Femur (tissue), 1 donor: Measurements from ENCODE around the gene UBE2O.
A peak's percentile ranks its signal among the peaks of the same experiment; 100 is the strongest.

ENCODE experiments used
- DNase-seq: peaks from one replicate; pipeline ENCODE4 v3.0.0-alpha.2; 2017

Gene UBE2O

DNA sequence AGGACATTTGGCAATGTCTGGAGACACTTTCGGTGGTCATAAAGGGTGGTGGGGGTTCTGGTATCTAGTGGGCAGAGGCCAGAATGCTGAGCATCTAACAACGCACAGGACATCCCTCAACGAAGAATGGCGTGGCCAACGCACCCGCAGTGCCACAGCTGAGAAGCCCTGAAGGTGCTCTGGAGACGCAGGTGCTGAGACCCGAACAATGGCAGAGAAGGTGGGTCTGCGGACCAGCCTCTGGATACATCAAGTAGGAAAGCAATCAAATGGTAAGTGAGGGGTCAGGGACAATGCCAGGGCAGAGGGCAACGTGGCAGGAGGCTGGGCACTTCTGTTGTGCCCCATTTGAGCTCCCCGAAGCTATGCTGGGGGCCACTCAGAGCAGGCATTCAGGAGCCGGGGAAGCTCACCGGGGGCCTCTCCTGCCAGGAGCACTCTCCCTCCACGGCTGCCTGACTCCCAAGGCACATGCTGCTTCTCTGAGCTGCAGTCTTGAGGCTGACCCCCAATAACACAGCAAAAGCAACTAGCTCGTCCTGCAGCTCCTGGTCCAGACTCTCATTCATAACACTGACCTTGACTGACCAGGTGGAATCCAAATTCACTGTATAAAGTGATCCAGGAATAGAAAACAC, 42.5 kb downstream of the UBE2O start:
- no peak for DNase-seq

DNA sequence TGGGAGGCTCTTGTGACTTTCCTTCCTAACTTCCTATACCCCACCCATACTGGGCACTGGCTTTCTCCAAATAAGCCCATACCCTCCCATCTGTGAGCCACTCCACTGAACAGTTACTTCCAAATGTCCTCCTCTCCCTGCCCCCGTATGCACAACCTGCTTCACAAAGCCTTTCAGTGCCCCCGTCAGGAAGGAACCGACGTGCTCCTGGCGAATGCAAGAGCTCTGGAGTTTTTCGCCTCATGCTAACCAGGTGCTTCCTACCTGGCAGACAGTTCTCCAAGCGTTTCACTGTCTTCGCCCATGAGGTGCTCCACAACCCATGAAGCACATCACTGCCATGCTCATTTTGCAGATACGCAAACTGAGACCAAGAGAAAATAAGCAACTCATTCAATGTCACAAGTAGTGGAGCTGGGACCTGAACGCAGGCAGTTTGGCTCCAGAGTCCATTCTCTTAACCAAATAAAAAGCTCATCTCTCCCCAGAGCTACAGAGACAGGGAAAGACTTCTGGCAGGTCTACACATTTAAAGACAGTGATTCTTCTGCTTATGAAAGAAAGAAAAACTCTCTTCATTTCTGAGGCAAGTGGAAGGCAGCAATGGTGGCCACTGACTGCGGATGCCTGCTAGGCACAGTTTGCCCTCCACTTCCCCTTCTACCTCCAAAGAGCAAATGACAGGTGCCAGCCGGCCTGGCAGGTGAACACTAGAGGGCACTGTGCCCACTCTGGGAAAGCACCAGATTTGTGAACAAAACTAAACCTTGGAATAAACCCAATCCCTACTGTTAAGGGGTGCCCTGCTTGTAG, 44.7 kb downstream of the UBE2O start:
- no peak for DNase-seq

DNA sequence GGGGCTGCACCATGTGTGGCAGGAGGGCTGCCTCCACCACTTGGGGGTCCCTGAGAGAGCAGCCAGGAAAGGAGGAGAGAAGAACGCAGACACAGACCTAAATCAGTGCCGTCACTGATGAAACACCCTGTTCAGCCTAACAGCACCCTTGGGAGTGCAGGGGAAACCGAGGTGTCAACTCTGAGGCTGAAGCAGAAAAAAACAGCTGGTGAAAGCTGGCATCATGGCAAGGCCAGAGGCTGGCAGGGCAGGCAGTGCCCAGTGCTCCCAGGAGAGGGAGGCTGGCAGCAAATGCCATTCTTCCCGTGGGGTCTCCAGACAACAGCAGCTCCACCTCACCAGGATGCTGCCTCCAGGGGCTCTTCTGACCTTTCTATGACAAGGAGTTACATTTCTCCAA, 45.4 kb downstream of the UBE2O start:
- DNase-seq = no peak

- no peak for DNase-seq
These were observed 46.8 kb downstream of the UBE2O start for GRCh38 chr17:76405967-76406647.

- DNase-seq = no peak
These were observed 47.4 kb downstream of the UBE2O start for GRCh38 chr17:76405607-76405966.

- no peak for DNase-seq
These were observed 47.9 kb downstream of the UBE2O start for GRCh38 chr17:76404976-76405563.

GRCh38 chr17:76404256-76404655, 48.7 kb downstream of the UBE2O start:
- no peak for DNase-seq

DNA sequence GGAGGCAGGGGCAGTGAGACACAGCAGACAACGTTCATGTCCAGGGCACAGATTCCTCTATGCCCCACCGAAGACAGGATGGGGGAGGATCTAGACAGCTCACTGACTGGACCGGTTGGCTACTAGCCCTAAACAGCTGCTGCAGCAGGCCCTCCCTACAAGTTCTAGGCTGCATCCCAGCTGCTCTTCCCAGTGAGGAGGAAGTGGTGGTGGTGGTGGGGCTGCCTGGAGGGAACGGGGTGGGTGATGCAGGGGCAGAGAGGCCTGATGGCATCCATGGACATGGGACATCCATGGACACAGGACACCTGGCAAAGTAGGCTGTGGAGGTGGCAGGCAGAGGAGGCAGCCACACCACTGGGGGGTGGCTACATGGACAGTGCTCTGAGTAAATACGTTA, 50.2 kb downstream of the UBE2O start:
- no peak for DNase-seq

DNA sequence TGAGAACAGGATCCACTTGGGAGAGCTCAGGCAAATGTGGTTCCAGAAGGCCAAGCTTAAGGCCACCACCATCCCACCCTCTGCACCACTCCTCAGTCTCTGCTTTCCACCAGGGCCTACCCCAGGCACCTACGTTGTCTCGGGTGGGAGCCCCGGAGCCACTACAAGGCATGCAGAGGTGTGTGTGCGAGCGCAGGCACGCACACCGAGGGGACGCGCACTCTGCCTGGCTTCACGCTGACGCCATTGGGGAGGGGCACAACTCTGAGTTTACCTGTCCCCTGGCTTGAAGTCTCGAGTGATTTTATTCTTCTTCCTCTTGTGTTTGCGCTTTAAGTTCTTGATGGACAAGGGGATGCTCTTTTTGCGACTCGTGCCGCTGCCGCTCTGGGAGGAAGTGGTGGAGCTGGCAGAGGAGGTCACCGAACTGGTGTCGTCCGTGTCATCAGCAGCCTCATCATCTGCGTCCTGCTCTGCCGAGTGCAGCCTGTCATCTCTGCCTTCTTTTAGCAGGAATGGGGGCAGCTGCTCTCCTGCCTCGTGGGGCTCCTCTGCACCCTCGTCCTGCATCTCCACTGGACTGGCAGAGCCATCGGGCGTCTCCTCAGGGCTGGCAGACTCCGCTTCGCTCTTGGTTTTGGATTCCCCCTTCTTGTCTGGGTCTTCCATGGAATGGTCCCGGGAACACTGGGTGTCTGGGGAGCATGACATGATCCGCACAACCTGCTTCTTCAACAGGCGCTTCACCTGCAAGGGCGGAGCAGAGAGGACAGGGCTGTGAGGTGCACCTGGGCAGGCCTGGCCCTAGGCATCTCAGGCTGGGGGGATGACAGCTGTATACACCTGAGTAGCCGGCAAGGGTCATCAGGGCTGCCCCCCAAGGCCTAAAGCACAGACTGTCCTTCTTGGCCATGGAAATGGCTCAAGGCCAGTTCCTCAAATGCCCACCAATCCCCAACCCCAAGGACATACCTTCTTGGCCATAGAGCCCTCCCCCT, 53.5 kb downstream of the UBE2O start:
- no peak for DNase-seq

- no peak for DNase-seq
These were observed 54.3 kb downstream of the UBE2O start for GRCh38 chr17:76398523-76399174.

DNA sequence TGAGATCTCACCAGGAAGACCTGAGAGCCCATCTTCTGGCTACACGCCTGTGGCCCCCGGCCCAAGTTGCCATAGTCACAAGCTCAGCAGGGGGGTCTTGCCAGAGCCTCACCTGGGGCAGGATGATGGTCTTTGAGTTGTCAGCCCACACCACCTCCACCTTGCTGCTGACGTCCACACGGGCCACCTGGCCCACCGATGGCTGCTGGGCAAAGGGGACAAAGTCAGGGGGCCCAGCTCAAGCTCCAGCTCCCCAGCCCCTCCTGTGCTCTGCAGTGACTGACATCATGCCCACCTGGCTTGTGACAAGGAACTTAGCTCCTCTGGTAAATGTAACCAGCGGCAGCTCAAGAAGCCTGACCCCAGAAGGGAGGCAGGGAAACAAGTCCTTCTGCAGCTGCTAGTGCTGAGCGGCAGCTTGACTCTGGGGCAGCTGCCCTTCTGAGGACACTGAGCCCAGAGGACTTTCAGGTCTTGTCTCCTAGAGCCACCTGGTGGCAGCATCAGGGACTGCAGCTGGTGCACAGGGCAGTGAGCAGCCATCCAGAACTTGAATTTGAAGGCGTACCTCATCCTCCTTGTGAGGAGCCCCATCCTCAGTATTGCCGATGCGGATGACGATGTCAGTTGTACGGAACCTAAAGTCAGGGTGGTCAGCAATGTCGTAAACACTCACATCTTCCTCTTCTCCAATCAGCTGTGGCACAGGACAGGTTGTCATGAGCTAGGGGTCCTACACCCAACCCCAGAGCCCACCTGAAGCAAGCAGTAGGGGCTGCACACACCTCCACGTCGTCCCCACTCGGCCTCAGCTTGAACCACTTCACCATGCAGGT, 55.0 kb downstream of the UBE2O start:
- peak; percentile 90 for DNase-seq

- DNase-seq = no peak
These were observed 55.8 kb downstream of the UBE2O start for GRCh38 chr17:76397184-76397583.

DNA sequence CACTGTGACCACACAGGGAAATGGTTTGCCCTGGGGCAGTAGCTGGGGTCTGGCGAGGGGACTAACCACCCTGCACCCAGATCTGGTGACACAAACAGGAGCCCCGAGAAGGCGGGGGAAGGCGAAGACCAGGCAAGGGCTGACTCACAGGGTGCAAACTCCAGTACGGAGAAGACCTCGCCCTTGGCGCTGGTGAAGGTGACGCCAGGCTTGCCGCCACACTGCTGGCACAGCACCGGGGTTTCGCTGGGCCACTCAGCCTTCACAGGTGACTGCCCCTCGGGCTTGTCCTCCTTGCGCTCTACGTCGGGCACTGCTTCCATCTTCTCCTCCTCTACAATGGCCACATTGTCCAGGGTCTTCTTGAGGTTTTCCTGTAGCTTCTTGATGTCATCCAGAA, 57.0 kb downstream of the UBE2O start:
- no peak for DNase-seq

GRCh38 chr17:76394166-76394565, 58.8 kb downstream of the UBE2O start:
- DNase-seq = no peak

- no peak for DNase-seq
These were observed 61.7 kb downstream of the UBE2O start for GRCh38 chr17:76391200-76391715.

DNA sequence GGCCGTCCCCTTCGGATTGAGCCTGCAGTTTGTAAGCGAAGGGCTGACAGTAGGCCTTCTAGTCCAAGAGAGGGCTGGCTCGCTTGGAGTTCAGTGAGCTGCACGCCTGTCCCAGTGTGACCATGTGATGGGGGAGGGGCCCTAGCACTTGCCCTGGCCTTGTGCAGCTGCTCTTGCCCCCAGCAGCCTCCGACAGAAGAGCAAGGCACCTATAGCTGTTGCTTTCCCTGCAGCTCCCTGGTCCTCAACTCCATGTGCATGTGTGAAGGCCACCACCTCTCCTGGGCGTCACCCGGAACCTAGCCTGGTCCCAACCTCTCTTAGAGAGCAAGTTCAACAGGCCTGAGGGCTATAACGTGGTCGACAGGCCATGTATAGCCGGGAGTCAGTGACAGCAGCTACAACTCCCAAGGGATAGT, 62.9 kb downstream of the UBE2O start:
- no peak for DNase-seq

DNA sequence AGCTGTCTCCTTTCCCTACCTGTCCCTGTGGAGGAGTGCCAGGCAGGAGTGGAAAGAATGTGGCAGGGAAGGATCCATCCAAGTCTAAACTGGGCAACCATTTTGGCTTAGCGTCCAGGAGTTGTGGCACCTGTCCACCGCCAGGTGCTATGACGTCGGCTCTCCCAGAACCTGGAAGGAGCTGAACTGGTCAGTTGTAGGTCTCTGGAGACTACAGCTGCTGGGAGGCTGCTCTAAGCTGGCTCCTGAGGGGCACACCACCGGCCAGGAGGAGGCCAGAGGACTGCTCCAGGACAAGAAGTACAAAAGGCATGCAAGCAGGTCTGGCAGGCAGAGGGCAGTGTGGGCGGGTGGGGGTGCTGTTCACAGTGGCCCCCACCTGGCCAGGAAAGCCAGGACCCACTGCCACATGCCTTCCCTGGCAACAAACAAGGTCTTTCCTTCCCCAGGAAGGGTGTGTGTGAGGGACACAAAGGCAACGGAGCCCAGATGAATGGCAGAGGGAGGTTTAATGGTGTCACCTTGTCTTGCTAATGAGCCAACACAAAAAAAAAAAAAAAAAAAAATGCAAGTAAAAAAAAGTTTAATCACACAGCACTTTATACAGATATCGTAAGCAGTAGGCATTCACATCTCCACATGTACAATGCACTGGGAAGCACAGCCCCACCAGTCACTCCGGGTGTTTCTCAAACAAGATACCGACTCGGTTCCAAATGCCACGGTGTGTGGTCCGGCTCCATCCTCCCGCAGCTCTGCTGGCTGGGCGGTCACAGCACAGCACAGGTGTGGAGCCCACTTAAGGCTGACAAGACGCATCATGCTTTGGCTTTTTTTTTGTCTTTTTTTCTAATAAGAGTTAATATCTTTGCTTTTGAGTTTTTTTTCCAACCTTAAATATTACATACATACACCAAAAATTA, 63.7 kb downstream of the UBE2O start:
- no peak for DNase-seq

DNA sequence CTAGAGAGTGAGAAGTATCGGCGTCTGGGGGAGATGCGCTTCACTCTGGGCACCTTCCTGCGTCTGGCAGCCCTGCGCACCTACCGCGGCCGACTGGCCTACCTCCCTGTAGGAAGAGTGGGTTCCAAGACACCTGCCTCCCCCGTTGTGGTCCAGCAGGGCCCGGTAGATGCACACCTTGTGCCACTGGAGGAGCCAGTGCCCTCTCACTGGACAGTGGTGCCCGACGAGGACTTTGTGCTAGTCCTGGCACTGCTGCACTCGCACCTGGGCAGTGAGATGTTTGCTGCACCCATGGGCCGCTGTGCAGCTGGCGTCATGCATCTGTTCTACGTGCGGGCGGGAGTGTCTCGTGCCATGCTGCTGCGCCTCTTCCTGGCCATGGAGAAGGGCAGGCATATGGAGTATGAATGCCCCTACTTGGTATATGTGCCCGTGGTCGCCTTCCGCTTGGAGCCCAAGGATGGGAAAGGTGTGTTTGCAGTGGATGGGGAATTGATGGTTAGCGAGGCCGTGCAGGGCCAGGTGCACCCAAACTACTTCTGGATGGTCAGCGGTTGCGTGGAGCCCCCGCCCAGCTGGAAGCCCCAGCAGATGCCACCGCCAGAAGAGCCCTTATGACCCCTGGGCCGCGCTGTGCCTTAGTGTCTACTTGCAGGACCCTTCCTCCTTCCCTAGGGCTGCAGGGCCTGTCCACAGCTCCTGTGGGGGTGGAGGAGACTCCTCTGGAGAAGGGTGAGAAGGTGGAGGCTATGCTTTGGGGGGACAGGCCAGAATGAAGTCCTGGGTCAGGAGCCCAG, 65.8 kb downstream of the UBE2O start:
- DNase-seq = no peak
